Panc1 (cell line): ENCODE measurements around the gene DENND4B.

Source experiments
- CTCF ChIP-seq: fragments of 450-650 bp; IDR thresholded peaks from 2 replicates; pipeline ENCODE4 v1.5.1; 2017; ENCODE audit warnings: mild to moderate bottlenecking
- POLR2AphosphoS5 ChIP-seq: IDR thresholded peaks from 2 replicates; pipeline ENCODE4 v1.6.1; 2012; ENCODE audit warnings: mild to moderate bottlenecking, low read depth, low read length, moderate library complexity

GRCh38 chr1:153984123-153984894, 37.8 kb upstream of the DENND4B start:
- TF ChIP-seq CTCF, result no peak
- no peak for TF ChIP-seq POLR2AphosphoS5
